Posterior cingulate gyrus (tissue), 11 donors: ENCODE results near the gene LZTR1.
"Not testable (repeated sequence)": the region's sequence is repeated elsewhere in the genome, so short reads cannot be mapped to it uniquely, and the experiment has no call there.

Experiments
- DNase-seq, 10 donors: peaks; one replicate each; pipeline versions ENCODE4 v3.0.0 to v3.0.0-alpha.2; 2020 to 2021; ENCODE audit warnings: mixed read lengths in 3 of 10
- intact Hi-C: fragments of 100-400 bp; cut with DNase I; formaldehyde crosslinking; loops from one replicate; pipeline ENCODE4 v1.15.1; 2023

Gene LZTR1

DNA sequence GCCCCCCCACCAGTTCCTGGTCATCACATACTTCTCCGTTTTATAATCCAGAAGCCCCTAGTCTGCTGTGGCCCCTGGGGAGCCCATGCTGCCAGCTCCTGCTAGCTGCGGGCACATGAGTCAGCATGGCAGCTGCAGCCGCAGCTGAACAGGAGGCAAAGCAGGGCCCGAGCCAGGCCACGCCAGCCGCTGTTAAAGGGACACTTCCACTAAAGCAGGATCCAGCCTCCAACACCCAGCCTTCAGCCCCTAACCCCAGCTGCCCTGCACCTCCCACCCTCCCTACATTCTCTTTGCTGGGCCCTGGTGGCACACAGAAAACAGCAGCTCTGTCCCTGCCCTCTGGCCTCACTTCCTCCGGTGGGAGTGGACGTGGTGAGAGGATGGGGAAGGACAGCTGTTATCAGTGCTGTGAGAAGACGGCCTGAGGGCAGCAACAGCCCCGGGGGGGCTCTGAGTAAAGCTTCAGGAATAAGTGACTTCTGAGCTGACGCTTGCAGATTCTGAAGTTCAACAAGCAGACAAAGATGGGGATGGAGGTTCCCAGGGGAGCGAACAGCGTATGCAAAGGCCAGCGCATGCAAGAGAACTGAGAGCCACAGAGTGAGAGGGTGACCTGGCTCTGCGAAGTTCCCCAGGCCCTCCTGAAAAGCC, 63.0 kb downstream of the LZTR1 start:
- peak in 9 of 10 donors; percentile 28 to 93 (median 53) for DNase-seq
- intact Hi-C loops, result no loop called here

DNA sequence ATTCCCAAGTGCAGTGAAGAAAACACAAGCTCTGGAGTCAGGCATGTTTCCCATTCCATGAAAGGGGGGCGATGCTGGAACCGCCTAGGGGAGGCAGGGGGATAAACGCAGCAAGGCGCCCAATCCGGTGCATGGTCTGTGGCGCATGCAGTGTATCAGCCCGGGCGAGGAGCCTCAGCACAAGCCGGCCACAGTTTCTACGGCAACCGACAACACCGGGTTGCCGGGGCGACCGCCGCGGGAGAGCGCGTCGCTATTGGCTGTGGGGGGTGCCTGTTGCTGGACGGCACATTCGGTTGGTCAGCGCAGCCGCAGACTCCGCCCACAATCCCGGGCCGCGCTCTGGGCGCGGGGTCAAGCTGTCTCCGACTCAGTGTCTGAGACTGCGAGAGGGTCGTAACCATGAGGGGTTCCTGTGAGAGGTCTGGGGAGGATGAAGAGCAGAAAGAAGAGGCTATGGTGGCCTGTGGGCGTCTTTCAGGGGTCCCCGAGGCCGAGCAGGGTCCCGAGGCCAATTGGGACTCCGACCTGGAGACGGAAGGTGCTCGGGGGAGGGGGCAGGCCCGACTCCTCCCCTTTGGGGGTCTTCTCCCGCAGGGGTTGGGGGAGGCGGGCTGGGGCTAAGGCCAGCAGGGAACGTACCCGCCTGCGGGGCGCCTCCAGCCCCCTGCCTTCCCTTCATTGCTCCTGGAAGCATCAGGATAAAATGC, 63.6 kb downstream of the LZTR1 start, which contains the start of gene LRRC74B:
TSS of gene LRRC74B (plus strand) at position 362 of the 710 bp plus-strand sequence. CDS start at position 403, 41 bp downstream.
- DNase-seq, result peak; percentile 84 to 99 (median 92)
- intact Hi-C loops, result no loop called here

DNA sequence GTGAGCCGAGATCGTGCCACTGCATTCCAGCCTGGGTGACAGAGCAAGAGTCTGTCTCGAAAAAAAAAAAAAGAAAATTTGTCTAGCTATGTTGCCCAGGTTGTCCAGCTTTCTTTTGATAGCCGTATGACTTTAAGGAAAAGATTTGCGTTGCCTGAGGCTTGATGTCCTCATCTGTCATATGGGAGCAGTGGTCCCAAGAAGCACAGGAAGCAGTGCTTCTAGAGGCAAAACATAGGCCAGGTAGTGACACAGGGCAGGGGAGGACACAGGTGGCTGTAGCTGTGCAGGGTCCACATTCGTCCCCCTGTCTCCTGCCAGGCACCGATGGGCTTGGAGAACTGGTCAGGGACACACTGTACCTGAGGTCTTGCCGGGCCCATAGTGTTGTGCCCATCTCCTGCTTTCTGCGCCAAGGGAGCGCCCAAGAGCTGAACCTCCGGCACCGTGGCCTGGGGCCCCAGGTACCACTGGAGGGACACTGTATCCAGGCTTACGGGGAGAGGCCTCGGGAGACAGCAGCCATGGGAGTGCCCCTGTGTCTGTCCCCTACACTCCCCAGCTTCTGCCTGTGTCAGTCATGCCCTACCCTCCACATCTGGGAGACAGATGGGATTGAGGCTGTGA, 65.1 kb downstream of the LZTR1 start:
- intact Hi-C loops, result no loop called here
- peak in 3 of 10 donors; percentile 25 to 64 (median 30) for DNase-seq

DNA sequence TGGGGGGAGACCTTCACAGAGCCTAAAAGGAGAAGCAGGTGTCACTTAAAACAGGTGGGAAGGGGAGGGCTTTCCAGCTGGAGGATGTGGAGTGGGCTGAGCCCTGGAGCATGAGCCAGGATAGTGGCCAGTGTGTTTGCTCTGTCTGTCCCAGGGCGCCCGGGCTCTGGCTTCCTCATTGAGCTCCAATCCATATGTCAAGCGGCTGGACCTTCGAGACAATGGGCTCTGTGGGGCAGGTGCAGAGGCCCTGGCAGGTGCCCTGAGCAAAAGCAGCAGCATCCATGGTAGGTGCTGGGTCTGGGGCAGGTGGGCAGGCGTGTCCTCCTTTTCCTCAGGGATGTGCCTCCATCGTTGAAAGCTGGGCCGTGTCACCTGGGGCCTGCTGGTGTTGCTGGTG, 65.6 kb downstream of the LZTR1 start:
- intact Hi-C loops, result no loop called here
- DNase-seq, result peak in 2 of 10 donors; percentile 51 to 61

DNA sequence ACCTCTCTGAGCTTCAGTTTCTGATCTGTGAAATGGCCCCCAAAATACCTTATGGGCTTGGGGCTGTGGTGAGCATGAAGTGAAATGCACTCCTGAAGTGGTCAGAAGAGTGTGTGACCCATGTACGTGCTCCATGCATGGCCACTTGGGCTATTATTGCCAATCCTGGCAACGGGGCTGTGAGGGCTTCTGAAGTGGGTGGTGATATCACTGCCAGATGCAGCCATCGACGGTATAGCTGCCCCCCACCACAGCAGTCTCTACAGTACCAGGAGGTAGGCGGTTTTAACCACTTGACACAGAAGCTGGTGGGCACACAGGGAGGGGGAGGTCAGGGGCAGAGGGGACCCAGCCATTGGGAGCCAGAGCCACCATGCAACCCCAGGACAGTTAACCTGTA, 66.4 kb downstream of the LZTR1 start:
- intact Hi-C loops, result not testable (repeated sequence)
- peak in 2 of 10 donors; percentile 28 to 35 for DNase-seq
